HG02852 (cell line): ENCODE measurements around the gene HERC2.
"Not testable (repeated sequence)": the region's sequence is repeated elsewhere in the genome, so short reads cannot be mapped to it uniquely, and the experiment has no call there.

ENCODE experiments used
- ATAC-seq: cut with Tn5 transposase; IDR thresholded peaks from one replicate; pipeline ENCODE4 v1.9.1; 2021; ENCODE audit warnings: mild to moderate bottlenecking, moderate library complexity; ENCODE audit not compliant: unreplicated experiment

The HERC2 gene

DNA sequence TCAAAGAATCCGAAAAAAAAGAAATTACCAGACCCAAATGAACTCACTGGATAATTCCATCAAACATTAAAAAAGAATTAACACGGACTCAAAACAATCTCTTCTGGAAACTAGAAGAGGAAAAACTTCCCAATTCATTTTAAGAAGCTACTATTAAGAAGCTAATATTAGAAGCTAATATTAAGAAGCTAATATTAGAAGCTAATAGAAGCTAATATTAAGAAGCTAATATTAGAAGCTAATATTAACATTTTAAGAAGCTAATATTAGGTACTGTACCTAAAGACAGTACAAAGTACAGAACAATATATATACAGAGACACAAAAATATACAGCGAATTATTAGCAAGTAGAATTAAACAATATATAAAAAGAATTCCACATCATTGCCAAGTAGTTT is 35.9 kb downstream of the HERC2 start:
- no peak for ATAC-seq

DNA sequence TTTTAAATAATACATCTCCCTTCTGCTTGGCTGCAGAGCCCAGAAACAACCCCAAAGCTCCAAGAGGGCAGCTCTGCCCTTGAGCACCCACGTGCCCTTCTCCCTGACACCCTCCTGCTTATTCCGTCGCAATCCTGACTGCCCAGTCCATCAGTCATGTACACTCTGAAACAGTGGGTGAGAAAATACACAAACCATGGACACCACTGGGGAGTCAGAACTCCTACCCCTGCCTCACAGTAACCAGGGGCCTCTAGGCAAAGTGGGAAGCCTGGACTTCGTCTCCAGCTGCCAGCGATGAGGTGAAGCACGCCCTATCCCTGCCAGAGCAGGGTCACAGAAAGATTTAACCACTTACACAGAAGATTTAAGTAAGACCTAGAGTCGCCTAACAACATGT is 40.1 kb downstream of the HERC2 start:
- ATAC-seq = no peak

- ATAC-seq = no peak
These were observed 47.3 kb downstream of the HERC2 start for GRCh38 chr15:28274635-28275034.

GRCh38 chr15:28273873-28274610 is 47.9 kb downstream of the HERC2 start:
- no peak for ATAC-seq

- no peak for ATAC-seq
These were observed 48.5 kb downstream of the HERC2 start for GRCh38 chr15:28273468-28273867.

DNA sequence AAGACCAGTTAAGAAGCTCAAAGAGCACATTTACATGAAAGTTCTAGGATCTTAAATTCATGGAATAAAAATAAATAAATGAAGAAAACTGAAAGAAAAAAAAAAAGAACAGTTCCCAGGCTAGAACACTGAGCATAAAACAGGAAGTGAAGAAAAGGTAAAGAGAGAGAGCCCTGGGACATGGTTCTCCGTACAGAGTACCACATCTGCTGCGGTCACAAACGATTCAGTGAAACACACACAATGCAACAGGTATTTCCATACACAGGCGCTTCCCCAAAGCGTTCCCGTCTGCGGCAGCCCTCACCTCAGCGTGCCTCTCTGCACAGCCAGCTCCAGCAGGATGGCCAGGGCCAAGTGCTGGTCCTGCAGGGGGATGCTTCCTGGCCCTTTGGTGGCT is 49.4 kb downstream of the HERC2 start:
- no peak for ATAC-seq

- ATAC-seq = no peak
These were observed 50.2 kb downstream of the HERC2 start for GRCh38 chr15:28271697-28272260.

DNA sequence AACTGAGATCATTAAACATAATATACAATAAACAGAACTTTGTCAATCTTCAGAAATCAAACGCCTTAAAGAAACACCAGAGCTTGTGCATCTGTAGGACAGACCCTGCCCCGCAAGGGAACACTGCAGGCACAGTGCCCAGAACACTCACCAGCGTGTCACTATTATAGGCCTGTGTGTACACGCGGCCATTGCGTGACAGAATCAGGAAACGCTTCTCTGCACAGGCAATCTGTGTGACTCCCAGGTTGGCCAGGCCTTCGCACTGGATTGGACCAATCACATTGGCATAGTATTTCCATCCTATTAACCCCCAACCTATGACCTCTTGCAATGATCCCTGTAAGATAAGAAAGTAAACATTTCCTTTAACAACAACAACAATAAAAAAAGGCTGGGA is 52.9 kb downstream of the HERC2 start:
- ATAC-seq = no peak

- ATAC-seq = no peak
These were observed 54.3 kb downstream of the HERC2 start for GRCh38 chr15:28267727-28268126.

DNA sequence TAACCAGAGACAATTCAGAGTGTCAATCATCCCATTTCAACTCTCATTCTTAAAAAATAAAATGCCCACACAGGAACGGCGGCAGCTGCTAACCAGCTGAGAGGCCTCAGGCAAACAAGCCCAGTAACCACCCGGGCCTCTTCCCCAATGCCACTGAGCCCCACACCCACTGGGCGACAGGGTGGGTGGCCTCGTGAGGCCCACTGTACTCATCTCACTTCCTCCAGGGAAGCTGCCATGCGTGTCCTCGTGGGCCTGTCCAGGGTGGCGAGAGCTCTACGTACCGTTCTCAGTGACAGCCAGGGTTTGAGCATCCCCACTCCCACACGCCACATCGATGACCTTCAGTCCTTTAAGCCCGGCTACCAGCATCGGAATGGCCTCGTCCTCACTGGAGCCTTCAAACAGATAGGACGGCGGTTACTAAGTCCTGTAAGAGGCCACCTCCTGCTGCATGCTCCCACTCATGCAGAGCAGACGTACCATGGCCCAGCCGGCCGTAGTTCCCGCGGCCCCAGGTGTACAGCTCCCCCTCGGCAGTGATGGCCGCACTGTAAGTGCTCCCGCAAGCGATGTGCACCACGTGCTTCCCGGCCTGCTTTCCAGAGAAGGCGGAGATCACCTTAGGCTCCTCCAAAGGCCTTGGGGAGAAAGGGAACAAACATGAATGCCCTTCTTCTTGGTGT is 56.5 kb downstream of the HERC2 start:
- no peak for ATAC-seq

GRCh38 chr15:28264166-28264565 is 57.8 kb downstream of the HERC2 start:
- ATAC-seq = no peak

GRCh38 chr15:28262438-28262837 is 59.5 kb downstream of the HERC2 start:
- no peak for ATAC-seq

- ATAC-seq = no peak
These were observed 61.3 kb downstream of the HERC2 start for GRCh38 chr15:28260722-28261121.

- no peak for ATAC-seq
These were observed 61.7 kb downstream of the HERC2 start for GRCh38 chr15:28260317-28260716.

- no peak for ATAC-seq
These were observed 66.0 kb downstream of the HERC2 start for GRCh38 chr15:28255965-28256364.

- ATAC-seq = no peak
These were observed 69.1 kb downstream of the HERC2 start for GRCh38 chr15:28252831-28253230.

DNA sequence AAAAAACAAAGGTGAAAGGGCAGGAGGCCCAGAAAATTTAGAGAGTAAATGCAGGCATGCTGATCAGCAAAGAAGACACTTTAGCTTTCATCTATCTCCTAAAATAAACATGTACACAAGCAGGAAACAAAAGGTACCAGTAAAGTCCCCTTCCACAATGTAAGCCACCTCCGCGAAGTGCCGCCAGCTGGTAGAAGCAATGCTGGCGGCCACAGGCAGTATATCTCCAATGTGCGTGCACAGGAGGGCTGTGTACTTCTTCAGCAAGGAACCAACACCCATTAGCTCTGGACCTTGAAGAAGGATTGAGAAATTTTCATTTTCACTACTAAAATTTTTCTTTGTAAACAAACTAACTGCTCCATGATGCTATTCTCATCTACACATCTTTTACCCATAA is 75.4 kb downstream of the HERC2 start:
- no peak for ATAC-seq

- no peak for ATAC-seq
These were observed 78.1 kb downstream of the HERC2 start for GRCh38 chr15:28243901-28244300.

DNA sequence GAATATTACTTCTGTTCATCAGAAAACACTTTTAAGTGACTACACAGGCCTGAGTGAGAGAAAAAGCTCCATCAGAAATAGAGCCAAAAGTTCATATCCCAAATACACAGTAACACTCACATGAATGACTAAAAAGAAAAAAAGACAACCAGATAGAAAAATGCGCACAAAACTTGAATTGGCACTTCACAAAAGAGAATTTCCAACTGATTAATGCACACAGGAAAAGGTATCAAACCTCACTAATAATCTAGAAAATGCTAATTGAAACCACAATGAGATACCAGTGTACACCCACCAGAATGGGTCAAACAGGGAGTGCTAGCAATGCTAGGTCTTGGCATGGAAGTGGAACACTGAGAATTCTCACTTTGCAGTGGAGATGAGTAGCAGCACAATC is 78.6 kb downstream of the HERC2 start:
- ATAC-seq = no peak

GRCh38 chr15:28238296-28238695 is 83.7 kb downstream of the HERC2 start:
- not testable (repeated sequence) for ATAC-seq

GRCh38 chr15:28231743-28232142 is 90.2 kb downstream of the HERC2 start:
- ATAC-seq = not testable (repeated sequence)

GRCh38 chr15:28231336-28231735 is 90.6 kb downstream of the HERC2 start:
- not testable (repeated sequence) for ATAC-seq
